NCI-H2107 (cell line): Measurements from ENCODE around the gene L3MBTL4.
"Not testable (repeated sequence)": the region's sequence is repeated elsewhere in the genome, so short reads cannot be mapped to it uniquely, and the experiment has no call there.

Experiments used
- DNase-seq: peaks from one replicate; lab custom pipeline; 2025; lab: John Stamatoyannopoulos, UW

The L3MBTL4 gene

DNA sequence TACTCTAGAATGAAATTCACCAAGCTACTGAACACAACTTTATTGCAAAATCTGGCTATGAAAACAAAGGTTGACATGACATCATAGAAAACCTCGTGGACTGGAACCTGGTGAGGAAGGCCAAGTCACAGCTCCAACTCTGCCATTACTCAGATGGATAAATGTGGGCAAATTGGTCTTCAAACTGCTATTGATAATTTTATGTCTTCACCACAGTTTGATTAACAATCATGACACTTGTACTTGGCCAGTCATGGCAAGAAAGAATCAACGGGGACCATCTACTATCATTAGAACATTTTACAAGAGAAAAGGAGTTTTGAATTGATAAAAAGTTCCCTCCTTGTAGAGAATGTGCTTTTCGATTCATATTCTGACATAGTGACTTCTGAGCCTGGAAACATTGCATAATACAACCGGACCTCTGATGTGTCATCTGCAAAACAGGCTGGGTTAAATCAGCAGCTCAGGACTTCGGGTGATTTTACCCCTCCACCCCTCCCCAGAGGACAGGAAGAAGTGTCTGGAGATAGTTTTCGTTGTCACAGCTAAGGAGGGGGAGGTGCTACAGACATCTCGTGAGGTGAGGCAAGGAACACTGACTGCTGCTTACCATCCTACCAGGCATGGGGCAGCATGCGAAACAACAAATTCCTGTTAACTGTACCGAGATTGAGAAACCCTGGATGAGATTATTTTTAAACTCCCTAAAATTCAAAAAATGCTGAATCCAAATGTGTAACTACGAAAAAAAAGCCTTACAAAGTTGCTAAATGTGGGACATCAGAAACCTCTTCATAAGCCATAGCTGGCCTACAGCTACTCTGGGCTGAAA lies 8.4 kb downstream of the L3MBTL4 start:
- no peak for DNase-seq

DNA sequence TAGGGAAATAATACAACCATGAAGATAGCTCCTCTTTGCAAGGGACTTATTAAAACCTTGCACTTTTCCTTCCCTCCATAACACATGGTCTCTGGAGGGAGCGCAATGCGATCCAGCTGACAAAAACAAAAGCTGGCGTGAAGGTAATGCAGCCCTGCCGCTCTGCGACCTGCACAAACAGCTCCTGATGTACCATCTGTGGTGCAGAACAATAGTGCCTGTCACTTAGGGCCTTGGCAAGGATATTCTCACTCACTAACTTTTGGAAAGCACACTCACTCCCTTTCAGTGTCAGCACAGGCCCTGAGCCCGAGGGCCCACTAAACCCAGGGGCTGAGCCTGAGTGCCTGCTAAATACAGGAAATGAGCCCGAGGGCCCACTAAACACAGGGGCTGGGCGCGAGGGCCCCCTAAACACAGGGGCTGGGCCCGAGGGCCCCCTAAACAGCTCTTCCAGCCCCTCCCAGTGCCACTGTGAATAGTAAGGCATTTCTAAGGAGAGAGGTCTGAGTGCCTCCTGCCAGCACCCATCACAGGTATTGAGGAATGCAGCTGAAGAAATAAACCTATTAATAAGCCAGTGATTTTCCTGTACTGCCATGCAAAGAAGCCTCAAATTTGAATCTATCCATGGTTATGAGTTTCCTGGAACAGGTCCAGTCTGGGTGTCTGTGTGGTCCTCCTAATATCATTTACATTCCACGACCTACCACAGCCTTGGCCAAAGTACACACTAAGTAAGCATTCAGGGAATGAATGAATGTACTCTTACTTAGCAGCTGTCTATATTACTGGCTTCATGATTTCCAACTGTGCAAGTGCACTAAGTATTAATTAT lies 9.3 kb downstream of the L3MBTL4 start:
- no peak for DNase-seq

DNA sequence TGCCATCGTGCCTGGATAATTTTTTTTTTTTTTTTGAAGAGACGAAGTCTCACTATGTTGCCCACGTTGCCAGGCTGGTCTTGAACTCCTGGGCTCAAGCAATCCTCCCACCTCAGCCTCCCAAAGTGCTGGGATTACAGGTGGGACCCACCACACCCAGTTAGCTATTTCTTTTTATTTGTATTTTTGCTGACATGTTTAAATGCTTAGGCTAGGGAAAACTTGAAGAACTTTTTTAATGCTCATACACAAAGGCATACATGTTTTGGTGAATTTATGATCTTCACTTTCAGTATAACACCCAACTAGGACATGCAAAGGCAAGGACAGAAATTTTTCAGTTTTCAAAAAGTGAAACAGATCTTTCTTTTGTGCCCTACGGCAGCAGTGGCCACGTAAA lies 9.9 kb downstream of the L3MBTL4 start:
- no peak for DNase-seq

DNA sequence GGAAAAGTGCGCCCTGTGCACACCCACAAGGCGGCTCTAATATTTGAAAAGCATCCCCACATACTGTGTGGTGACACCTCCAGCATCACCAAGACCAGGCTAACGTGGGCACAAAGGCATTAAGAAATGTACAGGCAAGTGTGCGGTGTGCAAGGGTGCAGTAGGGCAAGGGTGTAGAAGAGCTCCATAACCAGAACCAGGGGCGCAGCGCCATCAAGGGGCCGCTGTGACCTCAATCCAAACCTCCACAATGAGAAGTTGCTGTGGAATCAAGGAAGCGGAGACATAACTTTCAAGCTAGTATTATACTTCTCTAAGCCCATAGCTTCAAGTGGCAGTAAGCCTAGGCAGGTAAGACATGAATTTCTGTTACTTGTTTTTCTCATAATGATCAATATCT lies 13.0 kb downstream of the L3MBTL4 start:
- DNase-seq = no peak

DNA sequence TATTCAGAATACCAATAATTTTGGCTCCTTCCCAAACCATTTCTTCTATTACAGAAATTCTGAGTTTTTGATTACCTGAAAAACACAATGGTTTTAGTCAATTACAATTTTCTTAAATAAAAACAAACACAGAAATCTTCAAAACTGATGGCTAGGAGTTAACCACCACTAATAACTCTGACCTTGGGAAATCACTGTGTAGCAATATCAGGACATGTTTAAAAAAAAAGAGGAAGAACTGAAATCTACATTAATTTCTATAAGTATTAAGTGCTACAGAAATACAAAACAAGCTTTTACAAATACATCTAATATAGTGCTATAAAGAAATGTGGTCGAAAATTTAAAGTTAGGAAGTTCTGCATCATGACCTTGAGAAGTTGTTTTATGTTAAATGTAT lies 14.9 kb downstream of the L3MBTL4 start:
- no peak for DNase-seq

DNA sequence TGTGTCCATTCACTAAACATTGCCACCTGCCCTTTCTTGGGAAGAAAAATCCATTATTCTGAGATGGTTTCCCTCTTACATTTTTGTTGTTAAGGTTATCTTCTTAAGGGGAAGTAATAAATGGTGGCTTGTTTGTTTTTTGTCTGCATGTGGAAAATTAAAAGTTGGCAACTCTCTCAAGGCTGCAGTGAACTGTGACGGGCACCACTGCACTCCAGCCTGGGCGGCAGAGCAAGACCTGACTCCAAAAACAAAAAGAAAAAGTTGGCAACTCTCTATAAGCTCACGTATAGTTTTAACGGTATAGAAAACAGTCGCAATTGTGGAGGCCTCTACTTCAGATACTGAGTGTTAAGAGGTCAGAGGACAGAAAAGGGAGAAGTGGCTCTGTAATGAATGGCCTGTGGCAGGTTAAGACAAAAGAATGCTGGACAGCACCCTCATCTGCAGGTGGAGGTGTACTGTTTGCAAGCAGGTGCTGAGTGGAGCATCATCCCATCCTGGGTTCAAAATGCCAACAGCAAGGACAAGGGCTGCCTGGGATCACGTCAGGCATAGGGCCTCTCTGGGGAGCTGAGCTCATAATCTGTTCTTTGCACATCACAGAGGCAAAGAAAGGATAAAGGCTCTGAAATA lies 16.7 kb downstream of the L3MBTL4 start:
- no peak for DNase-seq

DNA sequence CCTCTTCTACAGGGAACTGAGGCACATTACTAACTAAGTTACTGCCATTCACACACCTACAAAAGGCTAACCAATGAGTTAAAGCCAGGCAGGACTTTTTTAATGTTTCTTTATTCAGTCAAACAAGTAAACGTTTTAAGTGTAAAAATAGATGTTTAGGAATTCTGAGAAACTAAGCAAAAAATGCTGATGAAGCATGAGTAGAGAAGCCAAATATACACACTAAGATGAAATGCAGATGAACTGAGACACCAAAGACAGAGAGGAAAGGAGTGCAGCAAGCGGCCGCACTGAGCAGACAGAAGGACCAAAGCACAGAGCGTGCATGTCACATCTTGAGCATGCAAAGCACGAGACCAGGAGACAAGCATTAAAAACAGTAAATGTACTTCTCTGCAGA lies 17.9 kb downstream of the L3MBTL4 start:
- DNase-seq = no peak

DNA sequence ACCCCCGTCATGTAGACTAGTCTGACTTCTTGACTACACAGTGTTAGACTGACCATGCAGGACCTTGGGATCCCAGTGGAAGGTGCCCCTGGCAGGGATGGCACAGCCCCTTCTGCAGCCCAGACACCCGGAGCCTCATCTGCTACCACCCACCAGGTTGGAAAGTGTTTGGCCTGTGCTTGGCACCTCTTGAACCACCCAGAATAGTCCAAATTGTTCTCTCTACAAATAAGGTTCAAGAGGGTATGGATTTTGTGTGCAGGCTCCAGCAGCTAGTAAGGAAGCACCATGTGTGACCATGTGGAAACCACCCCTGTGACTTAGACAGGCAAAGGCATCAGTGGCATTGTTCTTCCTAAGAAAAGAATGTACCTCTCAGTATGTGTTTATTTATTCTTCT lies 18.4 kb downstream of the L3MBTL4 start:
- no peak for DNase-seq

DNA sequence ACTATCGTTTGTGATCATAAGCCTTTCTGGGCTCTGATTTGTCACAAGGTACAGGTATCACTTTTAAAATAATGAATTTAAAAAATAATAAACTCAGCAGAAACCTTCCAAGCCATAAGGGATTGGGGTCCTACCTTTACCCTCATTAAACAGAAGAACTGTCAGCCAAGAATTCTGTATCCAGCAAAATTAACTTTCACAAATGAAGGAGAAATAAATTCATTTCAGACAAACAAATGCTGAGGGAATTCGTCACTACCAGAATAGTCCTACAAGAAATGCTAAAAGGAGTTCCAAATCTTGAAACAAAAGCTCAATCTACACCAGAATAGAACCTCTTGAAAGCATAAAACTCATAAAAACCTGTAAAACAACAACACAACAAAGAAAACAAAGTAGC lies 25.7 kb downstream of the L3MBTL4 start:
- DNase-seq = no peak

DNA sequence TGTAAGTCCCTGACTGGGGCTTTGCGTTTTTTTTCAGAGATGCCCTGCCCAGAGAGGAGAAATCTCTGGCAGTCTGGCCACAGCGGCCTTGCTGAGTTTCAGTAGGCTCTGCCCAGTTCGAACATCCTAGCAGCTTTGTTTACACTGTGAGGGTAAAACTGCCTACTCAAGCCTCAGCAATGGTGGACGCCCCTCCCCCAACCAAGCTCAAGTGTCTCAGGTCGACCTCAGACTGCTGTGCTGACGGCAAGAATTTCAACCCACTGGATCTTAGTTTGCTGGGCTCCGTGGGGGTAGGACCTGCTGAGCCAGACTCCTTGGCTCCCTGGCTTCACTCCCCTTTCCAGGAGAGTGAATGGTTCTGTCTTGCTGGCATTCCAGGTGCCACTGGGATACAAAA lies 31.7 kb downstream of the L3MBTL4 start:
- DNase-seq = no peak

DNA sequence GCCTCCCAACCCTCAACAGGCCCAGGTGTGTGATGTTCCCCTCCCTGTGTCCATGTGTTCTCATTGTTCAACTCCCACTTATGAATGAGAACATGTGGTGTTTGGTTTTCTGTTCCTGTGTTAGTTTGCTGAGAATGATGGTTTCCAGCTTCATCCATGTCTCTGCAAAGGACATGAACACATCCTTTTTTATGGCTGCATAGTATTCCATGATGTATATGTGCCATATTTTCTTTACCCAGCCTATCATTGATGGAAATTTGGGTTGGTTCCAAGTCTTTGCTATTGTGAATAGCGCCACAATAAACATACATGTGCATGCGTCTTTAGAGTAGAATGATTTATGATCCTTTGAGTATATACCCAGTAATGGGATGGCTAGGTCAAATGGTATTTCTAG lies 37.2 kb downstream of the L3MBTL4 start:
- DNase-seq = not testable (repeated sequence)

DNA sequence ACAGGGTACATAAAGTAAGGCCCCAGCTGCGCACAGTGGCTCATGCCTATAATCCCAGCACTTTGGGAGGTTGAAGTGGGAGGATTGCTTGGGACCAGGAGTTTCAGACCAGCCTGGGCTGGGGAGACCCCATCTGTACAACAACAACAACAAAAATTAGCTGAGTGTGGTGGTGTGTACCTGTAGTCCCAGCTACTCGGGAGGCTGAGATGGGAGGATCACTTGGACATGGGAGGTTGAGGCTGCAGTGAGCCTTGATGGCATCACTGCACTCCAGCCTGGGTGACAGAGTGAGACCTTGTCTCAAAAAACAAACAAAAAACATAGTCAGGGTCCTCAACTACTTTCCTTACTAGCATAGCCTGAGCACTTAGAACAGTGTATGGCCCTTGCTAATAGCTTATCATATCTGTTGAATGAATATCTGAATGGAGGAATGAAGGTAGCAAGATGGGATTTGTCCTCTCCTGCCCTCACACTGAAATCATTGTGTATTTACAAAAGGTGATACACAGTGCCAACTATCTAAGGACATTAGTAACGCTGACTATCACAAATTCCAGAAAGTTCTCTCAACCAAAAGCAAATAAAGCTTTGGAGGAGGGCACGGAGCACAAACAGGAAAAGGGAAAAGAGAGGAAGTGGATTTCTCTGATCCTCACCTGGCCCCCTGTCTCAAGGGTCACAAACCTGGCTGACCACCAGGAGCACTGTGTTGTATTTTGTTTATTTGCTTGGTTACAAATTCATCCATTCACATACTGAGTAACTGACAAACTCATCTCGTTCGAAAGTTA lies 38.1 kb downstream of the L3MBTL4 start:
- DNase-seq = no peak

DNA sequence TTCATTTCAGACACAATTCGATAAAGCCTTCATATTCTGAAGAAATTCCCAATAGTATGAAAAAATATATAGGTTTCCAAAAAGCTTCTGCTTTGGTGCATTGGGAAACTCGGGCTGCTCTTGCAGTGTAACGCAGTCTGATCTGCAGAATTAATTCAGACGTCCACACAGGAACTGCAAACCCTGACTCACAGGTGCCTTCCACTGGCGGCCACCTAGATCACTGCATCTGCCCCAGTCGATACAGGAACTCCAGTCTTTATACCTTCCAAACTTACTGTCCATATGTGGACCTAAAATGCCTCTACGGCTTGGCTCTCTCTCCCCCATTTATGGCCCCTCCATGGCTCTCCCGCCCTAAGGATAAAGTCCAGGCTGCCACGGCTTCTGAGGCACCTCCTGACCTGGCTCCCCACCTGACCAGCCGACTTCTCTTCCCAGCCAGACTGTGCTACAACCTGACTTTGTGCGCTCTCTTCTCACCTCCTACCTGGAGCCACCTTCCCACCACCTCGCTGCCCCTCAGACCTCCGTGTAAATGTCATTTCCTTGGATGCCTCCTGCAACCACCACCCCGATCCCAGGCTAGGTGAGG lies 39.7 kb downstream of the L3MBTL4 start:
- no peak for DNase-seq

DNA sequence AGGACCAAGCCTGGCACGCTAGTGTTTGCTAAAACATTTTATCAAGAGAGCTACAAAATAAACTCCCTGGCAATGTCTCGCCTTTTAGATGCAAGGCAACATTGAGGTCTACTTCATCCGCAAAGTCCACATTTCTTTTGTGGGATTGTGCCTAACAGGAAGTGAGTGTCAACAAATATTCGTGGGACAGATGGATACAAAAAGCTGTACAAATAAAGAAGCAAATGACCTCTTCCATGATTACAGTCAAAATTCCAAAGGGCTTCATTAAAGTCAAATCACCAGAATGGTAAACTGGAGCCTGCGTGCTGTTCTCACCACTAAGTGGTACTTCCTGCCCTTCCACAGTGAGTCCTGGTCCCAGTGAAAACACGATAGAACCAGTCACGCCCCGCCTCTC lies 40.4 kb downstream of the L3MBTL4 start:
- DNase-seq = no peak

DNA sequence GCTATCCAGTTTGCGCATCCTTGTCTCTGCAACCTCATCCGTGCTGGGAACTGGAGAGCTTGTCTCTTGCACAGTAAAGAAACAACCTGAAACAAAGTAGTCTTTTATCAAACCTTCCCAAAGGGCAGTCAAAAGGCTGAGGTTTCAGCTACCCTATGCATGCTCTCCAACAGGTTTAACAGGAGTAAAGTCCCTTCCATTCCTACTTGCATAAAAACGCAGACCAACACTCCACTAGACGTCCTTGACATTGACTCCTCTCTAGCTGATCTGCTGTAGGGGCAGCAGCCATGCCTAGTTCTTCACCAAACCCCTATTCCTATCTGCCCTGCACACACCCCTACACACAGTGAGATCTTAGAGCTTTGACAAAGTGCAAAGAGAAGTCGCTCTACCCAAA lies 41.5 kb downstream of the L3MBTL4 start:
- no peak for DNase-seq

DNA sequence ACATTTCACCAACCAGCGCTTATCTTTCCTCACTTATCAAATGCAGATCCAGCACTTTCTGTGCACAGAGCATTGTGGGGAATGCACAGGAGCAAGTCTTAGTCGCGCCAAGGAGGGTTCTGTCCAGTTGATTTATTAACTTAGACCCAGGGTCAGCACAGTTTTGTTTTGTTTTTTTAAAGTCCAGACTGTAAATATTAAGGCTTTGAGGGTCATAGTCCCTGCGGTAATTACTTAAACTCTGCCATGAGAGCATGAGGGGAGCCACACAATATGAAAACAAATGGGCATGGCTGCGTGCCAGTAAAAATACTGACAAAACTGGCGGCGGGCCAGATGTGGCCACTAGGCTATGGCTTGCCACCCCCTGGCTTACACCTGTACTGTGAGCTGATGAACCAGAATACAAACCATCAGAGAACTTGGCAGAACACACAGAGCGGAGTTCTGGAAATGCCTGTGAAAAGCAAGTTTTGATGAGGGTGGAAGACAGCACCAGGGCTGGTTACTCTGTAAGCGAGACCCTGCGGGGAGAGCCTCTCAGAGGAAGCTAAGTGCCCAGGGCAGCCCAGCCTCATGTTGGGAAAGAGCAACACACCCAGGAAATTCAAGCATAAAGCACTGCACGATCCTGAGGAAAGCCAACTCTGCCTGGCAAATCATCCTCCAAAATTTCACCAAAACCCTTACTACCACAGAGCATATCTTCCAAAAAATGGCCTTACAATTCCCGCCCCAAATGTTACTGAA lies 43.6 kb downstream of the L3MBTL4 start:
- peak; percentile 76 for DNase-seq

DNA sequence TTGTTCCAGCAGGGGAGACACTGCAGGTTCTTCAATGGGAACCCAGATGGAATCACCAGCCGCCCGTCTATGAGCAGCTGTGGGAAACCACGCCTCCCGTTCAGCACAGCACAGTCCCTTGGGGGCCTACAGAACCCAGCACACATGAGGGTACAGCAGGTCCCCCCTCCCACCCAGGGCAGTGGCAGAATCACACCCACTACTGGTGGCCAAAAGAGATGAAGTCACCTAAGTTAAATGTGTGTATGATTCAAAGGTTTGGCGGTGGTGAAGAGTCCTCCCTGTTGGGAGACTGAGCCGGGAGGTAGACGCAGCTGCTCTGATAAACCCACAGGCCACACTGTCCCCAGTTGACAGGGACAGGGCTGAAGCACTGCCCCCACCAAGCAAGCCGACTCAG lies 44.3 kb downstream of the L3MBTL4 start:
- peak; percentile 20 for DNase-seq

DNA sequence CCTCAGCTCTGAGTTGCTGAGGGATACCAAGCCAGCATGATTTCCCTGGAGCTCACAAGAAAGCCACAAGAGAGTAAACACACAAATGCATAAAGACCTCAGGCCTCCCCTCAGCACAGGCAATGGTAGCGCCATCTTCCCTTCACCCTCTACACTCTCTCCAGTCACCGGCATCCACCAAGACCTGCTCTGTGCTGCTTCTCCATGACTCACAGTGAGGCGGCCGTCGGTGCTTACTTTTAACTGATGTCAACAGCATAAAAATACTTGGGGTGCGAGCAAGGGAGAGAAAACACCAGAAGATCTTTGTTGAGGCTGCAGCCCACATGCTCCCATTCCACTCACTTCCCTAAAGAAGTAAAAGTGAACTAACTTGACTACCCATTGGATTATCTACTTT lies 46.7 kb downstream of the L3MBTL4 start:
- DNase-seq = no peak

DNA sequence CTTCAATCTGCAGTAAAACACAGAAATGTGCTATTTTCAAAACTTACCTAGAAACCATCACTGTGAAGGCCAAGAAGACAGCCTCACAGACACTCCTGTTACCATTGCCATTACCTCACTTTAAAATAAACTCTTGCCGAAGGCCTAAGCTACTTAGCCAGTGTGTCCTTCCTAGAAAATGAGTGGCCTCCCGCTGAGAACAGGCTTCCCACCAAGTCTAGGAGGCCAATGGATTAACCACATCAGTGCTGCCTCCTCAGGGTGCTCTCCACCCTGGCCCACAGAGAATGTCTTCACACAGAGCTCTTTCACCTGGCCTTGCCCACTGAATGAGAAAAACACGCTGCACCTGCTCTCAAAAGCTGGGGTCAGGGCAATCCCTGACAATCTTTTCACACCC lies 47.5 kb downstream of the L3MBTL4 start:
- no peak for DNase-seq

DNA sequence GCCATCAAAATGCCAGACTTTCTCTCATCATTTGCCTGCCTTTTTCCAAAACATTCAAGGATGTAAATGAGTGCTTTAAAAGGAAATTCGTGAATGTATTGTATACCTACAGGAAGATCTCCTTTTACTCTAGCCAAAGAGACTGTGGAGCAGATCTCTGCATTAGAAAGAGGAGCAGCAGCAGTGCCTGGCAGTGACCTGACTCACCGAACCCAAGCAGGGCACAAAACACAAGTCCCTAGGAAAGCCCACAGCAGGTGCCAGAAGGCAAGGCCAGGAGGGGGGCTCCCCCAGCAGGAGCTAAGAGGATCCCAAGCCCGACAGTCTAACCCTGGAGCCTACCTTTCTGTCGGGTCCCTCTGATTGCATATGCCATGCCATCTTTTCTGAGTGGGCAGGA lies 47.9 kb downstream of the L3MBTL4 start:
- no peak for DNase-seq

DNA sequence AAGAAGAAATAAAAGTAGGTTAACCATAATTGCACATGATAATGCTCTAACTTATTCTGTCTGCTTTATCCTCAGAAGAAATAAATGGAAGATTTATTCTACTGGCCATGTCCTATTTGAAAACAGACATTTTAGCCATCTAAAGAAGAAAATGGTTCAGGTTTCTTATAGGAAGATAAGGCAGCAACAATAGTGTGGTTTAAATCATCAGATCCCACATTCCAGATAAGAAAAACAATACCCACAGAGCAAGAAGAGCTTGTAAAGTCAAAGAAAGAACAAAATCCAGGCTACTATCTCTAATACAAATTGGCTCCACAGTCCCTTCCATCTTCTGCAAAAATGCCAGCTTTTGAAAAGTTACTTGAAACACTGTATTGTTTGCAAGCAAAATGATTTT lies 49.3 kb downstream of the L3MBTL4 start:
- no peak for DNase-seq
